K562 (cell line): ENCODE measurements around the gene PHYHIPL. TPM values are rescaled to one million over a fixed set of nuclear protein-coding genes. Genes with fewer than 3 reads are reported as not detected.

Source experiments
- ATAC-seq: fragments of 200-7000 bp; cut with Tn5 transposase; 3 replicates; pipeline ENCODE4 v1.9.1; 2020; ENCODE audit warnings: moderate library complexity
- BruUV-seq: library from RNA; stranded (reverse); fragments of 400-500 nt; replicated peaks from 2 replicates; lab custom pipeline; 2021; lab: Mats Ljungman, UMichigan
- CTCF ChIA-PET: fragments of 300-600 bp; formaldehyde crosslinking; extraction: SDS; loops from one replicate; lab custom pipeline; 2021; ENCODE audit warnings: low intra/inter-chr PET ratio; lab: Yijun Ruan, JAX
- POLR2A ChIA-PET: fragments of 300-600, 350-650 bp; sonication (Branson Sonifier 250); formaldehyde crosslinking; extraction: SDS; loops from one replicate; lab custom pipeline; 2021; ENCODE audit warnings: antibody characterized with exemption, inconsistent platforms; lab: Yijun Ruan, JAX
- DNase-seq, 4 experiments: peaks; one replicate each; pipeline versions ENCODE4 v3.0.0 to v3.0.0-alpha.2; 2011 to 2018; ENCODE audit warnings: low spot score in 3 of 4, mixed read lengths in 3 of 4; ENCODE audit errors: extremely low read depth in 1 of 4
- FAIRE-seq: peaks from 2 replicates; lab custom pipeline; 2011; peaks lifted over from hg19 to GRCh38; lab: Jason Lieb, UNC
- H2AFZ ChIP-seq: 2 replicates; pipeline ENCODE4 v1.6.0; 2011; ENCODE audit warnings: low read depth, low read length, control low read depth, inconsistent platforms
- H3K27ac ChIP-seq: fragments of 200-600 bp; 3 replicates; pipeline ENCODE4 v1.8.0; 2011; ENCODE audit warnings: low read depth, mild to moderate bottlenecking, control low read depth, inconsistent platforms, low read length, moderate library complexity, mixed read lengths; ENCODE audit errors: extremely low read depth
- H3K27me3 ChIP-seq, 2 experiments: fragments of 300-600 bp in 1 of 2; 2 replicates in 1 of 2; 3 replicates in 1 of 2; pipeline versions ENCODE4 v1.6.0 to v1.8.0; 2011; ENCODE audit warnings: inconsistent platforms in 2 of 2, low read length in 2 of 2, mild to moderate bottlenecking in 1 of 2, mixed read lengths in 1 of 2, moderate library complexity in 1 of 2; ENCODE audit not compliant: control insufficient read depth in 2 of 2, insufficient read depth in 2 of 2
- H3K36me3 ChIP-seq: fragments of 300-600 bp; 3 replicates; pipeline ENCODE4 v1.8.0; 2011; ENCODE audit warnings: mild to moderate bottlenecking, low read length, inconsistent platforms; ENCODE audit not compliant: control insufficient read depth, insufficient read depth
- H3K4me1 ChIP-seq, 2 experiments: fragments of 200-600 bp in 1 of 2; replicated peaks in 1 of 2; 2 replicates in 1 of 2; 3 replicates in 1 of 2; pipeline versions ENCODE4 v1.5.1 to v1.8.0; 2011; ENCODE audit warnings: inconsistent platforms in 2 of 2, low read length in 2 of 2, mild to moderate bottlenecking in 1 of 2, mixed read lengths in 1 of 2, moderate library complexity in 1 of 2; ENCODE audit not compliant: control insufficient read depth in 2 of 2, insufficient read depth in 2 of 2
- H3K4me2 ChIP-seq: 2 replicates; pipeline ENCODE4 v1.6.1; 2011; ENCODE audit warnings: low read length, control low read depth, inconsistent platforms, mixed read lengths; ENCODE audit not compliant: insufficient read depth
- H3K4me3 ChIP-seq: fragments of 200-600 bp; sonication (generic), shearing (Covaris generic); 2 replicates; pipeline ENCODE4 v1.5.1; 2016; ENCODE audit warnings: control low read depth, inconsistent platforms
- H3K79me2 ChIP-seq: fragments of 200-600 bp; 3 replicates; pipeline ENCODE4 v1.8.0; 2011; ENCODE audit warnings: low read length, inconsistent platforms; ENCODE audit not compliant: control insufficient read depth, insufficient read depth
- H3K9ac ChIP-seq, 2 experiments: 2 replicates each; pipeline versions ENCODE4 v1.6.0 to v1.6.1; 2011; ENCODE audit warnings: low read depth in 2 of 2, low read length in 2 of 2, control low read depth in 1 of 2, inconsistent platforms in 1 of 2, mild to moderate bottlenecking in 1 of 2, mixed read lengths in 1 of 2; ENCODE audit not compliant: insufficient read depth in 1 of 2
- H3K9me1 ChIP-seq: one replicate; pipeline ENCODE4 v1.6.0; 2011; ENCODE audit warnings: inconsistent platforms, mild to moderate bottlenecking, low read length, moderate library complexity; ENCODE audit not compliant: control insufficient read depth, insufficient read depth
- H3K9me3 ChIP-seq: replicated peaks from 2 replicates; pipeline ENCODE4 v1.5.1; 2011; ENCODE audit warnings: low read depth, low read length, inconsistent platforms; ENCODE audit not compliant: control insufficient read depth, insufficient read depth
- H4K20me1 ChIP-seq: replicated peaks from 2 replicates; pipeline ENCODE4 v1.6.1; 2011; ENCODE audit warnings: low read length, inconsistent platforms, mixed read lengths; ENCODE audit not compliant: control insufficient read depth, insufficient read depth
- AFF1 ChIP-seq, 2 experiments: fragments of 450-650 bp; IDR thresholded peaks; 2 replicates each; pipeline ENCODE4 v1.6.1; 2018; ENCODE audit warnings: mild to moderate bottlenecking in 2 of 2, low read depth in 1 of 2; ENCODE audit not compliant: partially characterized antibody in 2 of 2
- CTBP1 ChIP-seq: fragments of 450-650 bp; IDR thresholded peaks from 2 replicates; pipeline ENCODE4 v1.6.1; 2016; ENCODE audit warnings: borderline replicate concordance
- IRF9 ChIP-seq: fragments of 450-650 bp; IDR thresholded peaks from 2 replicates; pipeline ENCODE4 v1.6.1; 2016; ENCODE audit warnings: missing biosample characterization, missing genetic modification characterization
- TRIM28 ChIP-seq: fragments of 450-650 bp; IDR thresholded peaks from 2 replicates; pipeline ENCODE4 v1.6.1; 2017
- ZEB2 ChIP-seq: fragments of 450-650 bp; IDR thresholded peaks from 2 replicates; pipeline ENCODE4 v1.6.1; 2016
- ZNF354B ChIP-seq: fragments of 250-450 bp; sonication (Bioruptor Pico); IDR thresholded peaks from 2 replicates; pipeline ENCODE4 v1.4.0; 2020
- ZNF444 ChIP-seq: fragments of 250-450 bp; sonication (Bioruptor Pico); IDR thresholded peaks from 2 replicates; pipeline ENCODE4 v1.4.0; 2020; ENCODE audit warnings: mild to moderate bottlenecking, moderate library complexity
- ZNF507 ChIP-seq: conservative IDR thresholded peaks from 2 replicates; pipeline ENCODE4 v1.6.1; 2017; ENCODE audit warnings: missing genetic modification characterization, missing compliant biosample characterization
- ZNF518B ChIP-seq: fragments of 250-450 bp; sonication (Bioruptor Pico); IDR thresholded peaks from 2 replicates; pipeline ENCODE4 v1.5.0; 2021; ENCODE audit warnings: mild to moderate bottlenecking, moderate library complexity
- ZNF561 ChIP-seq: fragments of 450-650 bp; formaldehyde crosslinking; conservative IDR thresholded peaks from 2 replicates; pipeline ENCODE4 v1.4.0; 2020; ENCODE audit warnings: mild to moderate bottlenecking, moderate library complexity
- WGBS: fragments of 100-300 bp; shearing (Covaris generic); methylation state at CpG from one replicate; pipeline ENCODE4 v1.1.6; 2016; ENCODE audit warnings: low coverage, mixed read lengths; ENCODE audit not compliant: insufficient coverage; ENCODE audit errors: missing lambda C conversion rate; 5-methylcytosine and 5-hydroxymethylcytosine counted together
- in situ Hi-C: fragments of 300-500 bp; cut with MboI; formaldehyde crosslinking; loops from 4 replicates; pipeline ENCODE4 v1.15.0; 2018; ENCODE audit warnings: inconsistent platforms, mixed read lengths
- intact Hi-C: fragments of 100-400 bp; cut with micrococcal nuclease; formaldehyde crosslinking; loops from 2 replicates; pipeline ENCODE4 v1.14.2; 2022
- polyA plus RNA-seq, 8 experiments: library from polyadenylated mRNA; depleted of rRNA in 4 of 8; stranded (reverse) in 5 of 8; unstranded in 3 of 8; fragments of >200 nt; fragmentation: Nextera tagmentation in 2 of 8; fragmentation: Illumina TruSeq in 1 of 8; extraction: Ambion mirVana in 2 of 8; extraction: Trizol in 1 of 8; gene quantifications; 2 replicates each; pipeline versions ENCODE4 v1.2.1 to v1.2.3, GENCODE V29; 2011 to 2014; ENCODE audit warnings: inconsistent platforms in 1 of 8, missing spikeins in 1 of 8
- total RNA-seq, 7 experiments: library from RNA; depleted of rRNA in 6 of 7; stranded (reverse); fragments of >200 nt in 6 of 7; fragmentation: Illumina TruSeq in 2 of 7; extraction: Trizol in 2 of 7; gene quantifications; 2 replicates each; pipeline versions ENCODE4 v1.2.1 to v1.2.3, GENCODE V29; 2011 to 2021; ENCODE audit warnings: low replicate concordance in 1 of 7
- TF ChIP-seq, protein P1 (sequence below): fragments of 450-650 bp; formaldehyde crosslinking; IDR thresholded peaks from 2 replicates; pipeline ENCODE4 v1.4.0; 2022; ENCODE audit warnings: missing genetic modification characterization
- TF ChIP-seq, protein P2 (sequence below): sonication (generic); formaldehyde crosslinking; IDR thresholded peaks from 2 replicates; pipeline ENCODE4 v1.8.0; 2023; ENCODE audit warnings: mild to moderate bottlenecking, missing genetic modification reagents

The PHYHIPL gene
- total and polyA plus RNA-seq, 9 of the 15 experiments (the other 6 are each of a cell fraction or from before 2014, with no cell fraction given) = not detected

DNA sequence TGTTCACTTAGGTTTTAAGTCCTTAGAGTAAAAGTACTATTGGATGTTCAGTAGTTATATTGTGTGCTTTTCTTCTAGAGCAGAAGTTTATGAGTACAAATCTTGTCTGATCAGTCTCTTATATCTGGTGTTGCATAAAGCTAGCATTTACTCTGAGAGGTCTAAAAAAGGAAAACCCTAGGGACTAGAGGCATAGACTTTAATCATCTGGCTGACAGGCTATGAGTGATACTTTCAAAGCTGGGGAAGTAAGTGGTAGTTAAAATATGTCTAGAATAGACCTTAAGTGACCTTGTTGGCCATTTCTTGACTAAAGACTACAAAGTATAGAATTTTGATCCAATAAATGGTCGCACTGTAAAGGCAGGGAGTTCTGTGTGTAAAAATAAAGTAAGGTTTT is 32.9 kb upstream of the PHYHIPL start:
- no TSS peak for BruUV-seq
- Histone ChIP-seq H3K27ac (no peak overlapping the region), H3K4me3 (no peak overlapping the region), H3K9me3 (no peaks in the 10 kb centered on the region), H3K9ac (no peak overlapping the region), H3K9me1 (no peaks in the 10 kb centered on the region), H3K27me3 (no peaks in the 10 kb centered on the region), H3K79me2 (no peaks in the 10 kb centered on the region), H3K4me2 (no peak overlapping the region), H3K36me3 (no peaks in the 10 kb centered on the region), H2AFZ (no peak overlapping the region), H4K20me1 (no peaks in the 10 kb centered on the region), H3K4me1 (no peaks in the 10 kb centered on the region)
- intact Hi-C loops = no loop called here
- DNase-seq = no peak
- ChIA-PET CTCF (no interaction called here), POLR2A (interaction anchor here (0.6 kb wide), 1 partner anchor 613 kb away, joined by 3 read pairs; no protein-coding TSS in a partner anchor)
- in situ Hi-C loops = no loop called here
- FAIRE-seq = no peak
- WGBS = 0% methylated on average over 1 of the region's 1 CpG
- no peak for ATAC-seq
- TF ChIP-seq ZNF518B (no peak), ZNF354B (no peak), ZNF444 (CRISPR knock-in tag) (no peak), TRIM28 (no peak), IRF9 (tag) (no peak), ZNF507 (tag) (no peak), ZNF561 (CRISPR knock-in tag) (no peak), AFF1 (IDR thresholded peaks at IDR 0.05; ENCODE audit: low read depth in 1 of 2, partially characterized antibody in 2 of 2) (no peak), CTBP1 (no peak), ZEB2 (no peak)
- TF ChIP-seq, protein P1, sequence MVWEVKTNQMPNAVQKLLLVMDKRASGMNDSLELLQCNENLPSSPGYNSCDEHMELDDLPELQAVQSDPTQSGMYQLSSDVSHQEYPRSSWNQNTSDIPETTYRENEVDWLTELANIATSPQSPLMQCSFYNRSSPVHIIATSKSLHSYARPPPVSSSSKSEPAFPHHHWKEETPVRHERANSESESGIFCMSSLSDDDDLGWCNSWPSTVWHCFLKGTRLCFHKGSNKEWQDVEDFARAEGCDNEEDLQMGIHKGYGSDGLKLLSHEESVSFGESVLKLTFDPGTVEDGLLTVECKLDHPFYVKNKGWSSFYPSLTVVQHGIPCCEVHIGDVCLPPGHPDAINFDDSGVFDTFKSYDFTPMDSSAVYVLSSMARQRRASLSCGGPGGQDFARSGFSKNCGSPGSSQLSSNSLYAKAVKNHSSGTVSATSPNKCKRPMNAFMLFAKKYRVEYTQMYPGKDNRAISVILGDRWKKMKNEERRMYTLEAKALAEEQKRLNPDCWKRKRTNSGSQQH (CRISPR knock-in tag) = no peak
- TF ChIP-seq, protein P2, sequence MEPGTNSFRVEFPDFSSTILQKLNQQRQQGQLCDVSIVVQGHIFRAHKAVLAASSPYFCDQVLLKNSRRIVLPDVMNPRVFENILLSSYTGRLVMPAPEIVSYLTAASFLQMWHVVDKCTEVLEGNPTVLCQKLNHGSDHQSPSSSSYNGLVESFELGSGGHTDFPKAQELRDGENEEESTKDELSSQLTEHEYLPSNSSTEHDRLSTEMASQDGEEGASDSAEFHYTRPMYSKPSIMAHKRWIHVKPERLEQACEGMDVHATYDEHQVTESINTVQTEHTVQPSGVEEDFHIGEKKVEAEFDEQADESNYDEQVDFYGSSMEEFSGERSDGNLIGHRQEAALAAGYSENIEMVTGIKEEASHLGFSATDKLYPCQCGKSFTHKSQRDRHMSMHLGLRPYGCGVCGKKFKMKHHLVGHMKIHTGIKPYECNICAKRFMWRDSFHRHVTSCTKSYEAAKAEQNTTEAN = no peak
